Adrenal gland (tissue), 12 donors: ENCODE data around the gene SUFU. TPM values are rescaled to one million over a fixed set of nuclear protein-coding genes. Genes with fewer than 3 reads are reported as not detected.

Experiments
- DNase-seq, 7 donors: peaks; one replicate each; pipeline ENCODE4 v3.0.0-alpha.2; 2019 to 2020
- H3K27ac ChIP-seq, 5 donors: fragments of 200-600 bp; sonication (generic) in 4 of 5; 1 replicate in 3 of 5; 2 replicates in 2 of 5; pipeline versions ENCODE4 v1.5.1 to v1.8.0; 2016 to 2020; ENCODE audit warnings: mild to moderate bottlenecking in 1 of 5
- H3K27me3 ChIP-seq: fragments of 200-600 bp; 2 replicates; pipeline ENCODE4 v1.8.0; 2021
- H3K36me3 ChIP-seq, 2 donors: fragments of 200-600 bp; replicated peaks in 1 of 2; 1 replicate in 1 of 2; 2 replicates in 1 of 2; pipeline versions ENCODE4 v1.5.1 to v1.8.0; 2018 to 2022
- H3K4me1 ChIP-seq, 2 donors: fragments of 200-600 bp; replicated peaks in 1 of 2; 1 replicate in 1 of 2; 2 replicates in 1 of 2; pipeline versions ENCODE4 v1.5.1 to v1.8.0; 2018 to 2021
- H3K4me3 ChIP-seq, 4 donors: fragments of 200-600 bp; sonication (generic) in 3 of 4; one replicate each; pipeline ENCODE4 v1.5.1; 2016 to 2018
- H3K9me3 ChIP-seq, 3 donors: fragments of 200-600 bp; sonication (generic) in 1 of 3; replicated peaks in 1 of 3; 1 replicate in 2 of 3; 2 replicates in 1 of 3; pipeline versions ENCODE4 v1.5.1 to v1.8.0; 2016 to 2021
- POLR2A ChIP-seq, 2 donors: fragments of 450-650 bp; IDR thresholded peaks; one replicate each; pipeline ENCODE4 v1.6.1; 2017; ENCODE audit warnings: antibody characterized with exemption in 2 of 2, mild to moderate bottlenecking in 2 of 2, moderate library complexity in 1 of 2
- WGBS, 4 donors: extraction: QIAGEN DNeasy Blood & Tissue Kit in 2 of 4; methylation state at CpG; one replicate each; pipeline versions ENCODE4 v1.1.5 to v1.1.7; 2013 to 2017; 5-methylcytosine and 5-hydroxymethylcytosine counted together
- intact Hi-C, 2 donors: fragments of 100-400 bp; cut with DNase I; formaldehyde crosslinking; loops; one replicate each; pipeline versions ENCODE4 v1.14.1 to v1.15.0; 2022 to 2023
- polyA plus RNA-seq, 3 donors: library from polyadenylated mRNA; stranded (reverse); fragments of 200-250 nt in 2 of 3; fragments of 350-450 nt in 1 of 3; fragmentation: Illumina TruSeq in 1 of 3; extraction: RNeasy Lipid Tissue Mini Kit (QIAGEN cat#74804) in 1 of 3; gene quantifications; one replicate each; pipeline ENCODE4 v1.2.3, GENCODE V29; 2013 to 2014
- total RNA-seq, 9 donors: library from RNA; depleted of rRNA in 4 of 9; stranded (reverse); fragments of >200 nt in 4 of 9; fragments of 120-200 nt in 1 of 9; fragmentation: NEBNext Ultra II Directional in 1 of 9; extraction: Animal tissue kit (Norgen Biotek cat#: 25700) in 1 of 9; gene quantifications; one replicate each; pipeline versions ENCODE4 v1.1.0 to v1.2.4, GENCODE V29; 2013 to 2023
- TF ChIP-seq, protein P1 (sequence below), 6 experiments: fragments of 450-650 bp in 4 of 6; fragments of 200-600 bp in 2 of 6; sonication (generic) in 1 of 6; IDR thresholded peaks; 1 replicate in 5 of 6; 2 replicates in 1 of 6; pipeline versions ENCODE4 v1.5.1 to v1.8.0; 2016 to 2021; ENCODE audit warnings: antibody characterized with exemption in 6 of 6, mild to moderate bottlenecking in 2 of 6, moderate library complexity in 1 of 6
- donor health status: healthy with polysubstance abuse.
- donor health status: Bipolar disorder and iron deficiency.
- donor health status: DM: yes; HTN: yes; CAD: no.
- donor health status: DM: no; HTN: no; CAD: no.
- donor health status: DM: no; HTN: no; CAD: no.
- donor health status: DM: yes; HTN: yes; CAD: no.

SUFU gene
- total and polyA plus RNA-seq, 12 donors = 4.3 to 20.2 (median 11.1) TPM

GRCh38 chr10:102553771-102554170 lies 50.0 kb downstream of the SUFU start:
- intact Hi-C loops = no loop called here
- TF ChIP-seq POLR2A (IDR thresholded peaks at IDR 0.05) = no peak
- TF ChIP-seq, protein P1, sequence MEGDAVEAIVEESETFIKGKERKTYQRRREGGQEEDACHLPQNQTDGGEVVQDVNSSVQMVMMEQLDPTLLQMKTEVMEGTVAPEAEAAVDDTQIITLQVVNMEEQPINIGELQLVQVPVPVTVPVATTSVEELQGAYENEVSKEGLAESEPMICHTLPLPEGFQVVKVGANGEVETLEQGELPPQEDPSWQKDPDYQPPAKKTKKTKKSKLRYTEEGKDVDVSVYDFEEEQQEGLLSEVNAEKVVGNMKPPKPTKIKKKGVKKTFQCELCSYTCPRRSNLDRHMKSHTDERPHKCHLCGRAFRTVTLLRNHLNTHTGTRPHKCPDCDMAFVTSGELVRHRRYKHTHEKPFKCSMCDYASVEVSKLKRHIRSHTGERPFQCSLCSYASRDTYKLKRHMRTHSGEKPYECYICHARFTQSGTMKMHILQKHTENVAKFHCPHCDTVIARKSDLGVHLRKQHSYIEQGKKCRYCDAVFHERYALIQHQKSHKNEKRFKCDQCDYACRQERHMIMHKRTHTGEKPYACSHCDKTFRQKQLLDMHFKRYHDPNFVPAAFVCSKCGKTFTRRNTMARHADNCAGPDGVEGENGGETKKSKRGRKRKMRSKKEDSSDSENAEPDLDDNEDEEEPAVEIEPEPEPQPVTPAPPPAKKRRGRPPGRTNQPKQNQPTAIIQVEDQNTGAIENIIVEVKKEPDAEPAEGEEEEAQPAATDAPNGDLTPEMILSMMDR (IDR thresholded peaks at IDR 0.05) = no peak

GRCh38 chr10:102554531-102554930 lies 50.8 kb downstream of the SUFU start:
- no peak for DNase-seq
- TF ChIP-seq POLR2A (IDR thresholded peaks at IDR 0.05) = no peak
- TF ChIP-seq, protein P1 (IDR thresholded peaks at IDR 0.05) = no peak
- H3K4me3 ChIP-seq = no peak overlapping the region
- H3K9me3 ChIP-seq = no peaks in the 10 kb centered on the region
- 95 to 98% (median 97%) methylated on average over 5 of the region's 5 CpGs for WGBS, 4 donors
- H3K4me1 ChIP-seq = peaks cover 13% of the 10 kb centered on the region in 2 donors
- intact Hi-C loops = no loop called here
- no peaks in the 10 kb centered on the region for H3K36me3 ChIP-seq
- no peaks in the 10 kb centered on the region for H3K27me3 ChIP-seq
- H3K27ac ChIP-seq = no peak overlapping the region

More at GRCh38 chr10:102553771-102554170, 50.0 kb downstream of the SUFU start:
- peaks cover 13% of the 10 kb centered on the region in 2 donors for H3K4me1 ChIP-seq
- H3K9me3 ChIP-seq = no peaks in the 10 kb centered on the region
- WGBS, 4 donors = 96 to 99% (median 98%) methylated on average over 7 of the region's 7 CpGs
- no peaks in the 10 kb centered on the region for H3K36me3 ChIP-seq
- DNase-seq = no peak
- no peak overlapping the region for H3K27ac ChIP-seq
- H3K4me3 ChIP-seq = no peak overlapping the region
- H3K27me3 ChIP-seq = no peaks in the 10 kb centered on the region

DNA sequence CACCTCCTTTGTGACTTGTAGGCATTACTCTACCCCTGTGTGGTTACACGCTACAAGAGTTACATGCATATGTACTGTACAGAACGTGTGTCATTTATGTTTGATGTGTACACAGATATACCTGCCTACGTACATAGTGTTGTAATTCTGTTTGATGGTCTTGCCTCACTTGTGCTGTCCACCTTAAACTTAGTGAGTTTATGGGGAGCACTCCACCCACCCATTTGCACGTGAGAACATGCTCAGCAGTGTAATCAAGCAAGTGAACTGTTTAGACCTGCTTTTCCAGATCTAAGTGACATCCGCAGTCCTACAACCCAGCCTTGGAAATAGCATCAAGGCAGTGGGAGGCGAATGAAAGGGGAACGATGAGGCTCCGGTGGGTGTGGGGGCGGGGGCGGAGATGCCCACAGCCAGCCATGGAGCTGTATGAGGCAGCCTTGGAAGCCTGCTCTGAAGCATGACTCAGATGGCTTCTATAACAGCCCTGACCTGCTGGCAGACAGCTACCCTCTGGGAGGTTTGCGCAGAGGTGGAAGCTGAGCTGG lies 52.1 kb downstream of the SUFU start:
- Histone ChIP-seq H3K36me3 (no peaks in the 10 kb centered on the region), H3K27ac (peak overlapping the region in 2 of 5 donors; percentile 7 to 73), H3K9me3 (no peaks in the 10 kb centered on the region), H3K4me3 (no peak overlapping the region), H3K4me1 (peaks cover 13% of the 10 kb centered on the region in 2 donors), H3K27me3 (no peaks in the 10 kb centered on the region)
- no peak for TF ChIP-seq POLR2A (IDR thresholded peaks at IDR 0.05)
- TF ChIP-seq, protein P1 (IDR thresholded peaks at IDR 0.05) = no peak
- DNase-seq = peak; percentile 31 to 75 (median 71)
- intact Hi-C loops = no loop called here
- WGBS, 4 donors = 34 to 61% (median 47%) methylated on average over 11 of the region's 11 CpGs

DNA sequence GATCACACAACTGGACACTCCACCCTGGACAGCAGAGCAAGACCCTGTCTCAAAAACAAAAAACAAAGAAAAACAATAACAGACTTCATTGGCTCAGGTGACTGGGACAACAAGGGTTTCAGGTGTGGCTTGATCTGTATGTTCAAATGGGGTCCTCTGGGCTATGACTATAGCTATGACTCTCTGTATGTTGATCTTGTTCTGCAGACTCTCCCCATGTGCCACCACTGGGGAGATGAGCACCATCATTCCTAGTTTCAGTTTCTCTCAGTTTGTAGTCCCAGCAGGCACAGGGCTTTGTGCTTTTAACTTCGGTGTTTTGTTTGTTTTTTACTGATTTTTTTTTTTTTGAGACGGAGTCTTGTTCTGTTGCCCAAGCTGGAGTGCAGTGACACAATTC lies 53.8 kb downstream of the SUFU start:
- intact Hi-C loops = no loop called here
- TF ChIP-seq POLR2A (IDR thresholded peaks at IDR 0.05) = no peak
- WGBS, 4 donors = 67 to 78% (median 71%) methylated on average over 2 of the region's 2 CpGs
- H3K9me3 ChIP-seq = no peaks in the 10 kb centered on the region
- no peaks in the 10 kb centered on the region for H3K36me3 ChIP-seq
- no peak overlapping the region for H3K4me3 ChIP-seq
- H3K27me3 ChIP-seq = no peaks in the 10 kb centered on the region
- H3K4me1 ChIP-seq = peaks cover 13% of the 10 kb centered on the region in 2 donors
- no peak overlapping the region for H3K27ac ChIP-seq
- DNase-seq = no peak

DNA sequence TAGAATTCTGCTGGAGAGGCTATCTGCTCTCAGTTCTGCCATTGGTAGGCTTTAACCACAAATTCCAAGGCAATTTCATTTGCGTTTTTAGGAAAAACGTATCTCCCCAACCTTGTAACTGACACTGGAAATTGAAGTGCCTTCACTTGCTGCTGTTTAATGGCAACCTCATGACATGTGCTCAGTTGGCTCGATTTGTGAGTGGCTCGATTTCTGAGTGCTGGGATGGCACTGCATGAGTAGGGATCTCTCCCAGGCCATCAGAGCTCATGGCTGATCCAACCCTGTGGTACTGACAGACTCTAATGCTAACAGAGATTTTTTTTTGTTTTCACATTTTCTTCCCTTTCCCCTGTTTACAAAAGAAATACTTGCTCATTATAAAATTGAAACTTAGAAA lies 56.0 kb downstream of the SUFU start:
- intact Hi-C loops = no loop called here
- Histone ChIP-seq H3K27ac (no peak overlapping the region), H3K27me3 (no peaks in the 10 kb centered on the region), H3K4me3 (no peak overlapping the region), H3K4me1 (peaks cover 13% of the 10 kb centered on the region in 2 donors), H3K36me3 (no peaks in the 10 kb centered on the region), H3K9me3 (no peaks in the 10 kb centered on the region)
- 72 to 82% (median 79%) methylated on average over 4 of the region's 4 CpGs for WGBS, 4 donors
- no peak for TF ChIP-seq POLR2A (IDR thresholded peaks at IDR 0.05)
- TF ChIP-seq, protein P1 (IDR thresholded peaks at IDR 0.05) = no peak
- no peak for DNase-seq
